Stomach (tissue), 4 donors: ENCODE data around the gene ATP1A1.

ENCODE experiments used
- CTCF ChIP-seq, 7 experiments: fragments of 450-650 bp in 4 of 7; fragments of 200-600 bp in 3 of 7; sonication (generic) in 3 of 7; IDR thresholded peaks; one replicate each; pipeline ENCODE4 v1.5.1; 2016 to 2019; ENCODE audit warnings: antibody characterized with exemption in 7 of 7, control low read depth in 2 of 7, mild to moderate bottlenecking in 1 of 7
- EP300 ChIP-seq: sonication (generic); formaldehyde crosslinking; IDR thresholded peaks from one replicate; pipeline ENCODE4 v1.6.1; 2017; ENCODE audit warnings: antibody characterized with exemption
- POLR2A ChIP-seq, 4 donors: fragments of 450-650 bp; IDR thresholded peaks; one replicate each; pipeline ENCODE4 v1.6.1; 2016; ENCODE audit warnings: antibody characterized with exemption in 4 of 4, control low read depth in 2 of 4, mild to moderate bottlenecking in 1 of 4, moderate library complexity in 1 of 4
- POLR2AphosphoS5 ChIP-seq, 3 donors: sonication (generic); formaldehyde crosslinking; IDR thresholded peaks; one replicate each; pipeline ENCODE4 v1.6.1; 2016; ENCODE audit warnings: antibody characterized with exemption in 3 of 3

DNA sequence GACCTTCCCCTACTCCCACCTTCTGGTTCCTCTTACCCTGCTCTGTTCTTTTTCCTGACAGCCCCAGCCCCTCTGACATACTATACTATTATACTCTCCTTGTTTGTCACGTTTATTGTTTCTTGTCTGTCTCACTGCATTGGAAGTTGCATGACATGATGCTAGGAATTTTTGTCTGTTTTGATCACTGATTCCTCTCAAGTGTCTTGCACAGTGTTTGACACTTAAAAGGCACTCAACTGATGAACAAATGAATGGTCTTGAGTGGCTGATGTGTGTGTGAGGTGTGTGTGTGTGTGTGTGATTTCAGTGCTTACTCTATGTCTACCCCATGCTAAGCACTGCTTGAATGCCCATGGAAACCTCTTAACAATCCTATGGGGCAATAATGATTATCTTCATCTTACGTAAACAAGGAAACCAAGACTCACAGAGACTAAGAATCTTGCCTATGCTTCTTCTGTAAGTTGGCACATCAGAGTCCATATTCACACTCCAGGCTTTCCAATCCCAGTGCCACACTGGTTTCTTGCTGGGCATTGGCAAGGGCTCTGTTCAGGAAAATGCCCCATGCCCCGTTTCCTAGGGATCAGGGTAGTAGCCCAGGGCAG, 59.7 kb downstream of the ATP1A1 start:
- no peak for TF ChIP-seq CTCF (IDR thresholded peaks at IDR 0.05)
- TF ChIP-seq EP300: no peak
- no peak for TF ChIP-seq POLR2A (IDR thresholded peaks at IDR 0.05)
- no peak for TF ChIP-seq POLR2AphosphoS5 (IDR thresholded peaks at IDR 0.05)
